ENCODE measurements around the gene KLHL6.

KLHL6 gene

GRCh38 chr3:183541738-183542137 lies 13.8 kb downstream of the KLHL6 start:
- H3K27ac ChIP-seq (ENCODE audit: low read depth, low read length), result no peak overlapping the region
- H3K4me1 ChIP-seq (ENCODE audit: insufficient read depth, low read length), result peaks cover 4% of the 10 kb centered on the region
- H3K9ac ChIP-seq (ENCODE audit: low read depth, low read length), result no peak overlapping the region

GRCh38 chr3:183541235-183541655 lies 14.3 kb downstream of the KLHL6 start:
- Histone ChIP-seq H3K9ac (ENCODE audit: low read depth, low read length) (no peak overlapping the region), H3K4me3 (ENCODE audit: low read length) (no peak overlapping the region), H3K27ac (ENCODE audit: low read depth, low read length) (no peak overlapping the region), H3K27me3 (ENCODE audit: insufficient read depth, low read length) (no peaks in the 10 kb centered on the region), H3K4me1 (ENCODE audit: insufficient read depth, low read length) (peaks cover 4% of the 10 kb centered on the region), H3K9me3 (ENCODE audit: insufficient read depth, low read depth, low read length) (no peaks in the 10 kb centered on the region), H3K36me3 (ENCODE audit: insufficient read depth, low read length) (no peaks in the 10 kb centered on the region)
- 84% methylated on average over 6 of the region's 6 CpGs for WGBS

More at GRCh38 chr3:183541738-183542137, 13.8 kb downstream of the KLHL6 start:
- no peak overlapping the region for H3K4me3 ChIP-seq (ENCODE audit: low read length)
- H3K36me3 ChIP-seq (ENCODE audit: insufficient read depth, low read length), result no peaks in the 10 kb centered on the region
- no peaks in the 10 kb centered on the region for H3K27me3 ChIP-seq (ENCODE audit: insufficient read depth, low read length)
- WGBS, result 87% methylated on average over 3 of the region's 3 CpGs
- no peaks in the 10 kb centered on the region for H3K9me3 ChIP-seq (ENCODE audit: insufficient read depth, low read depth, low read length)

- Histone ChIP-seq H3K4me3 (ENCODE audit: low read length) (no peak overlapping the region), H3K9ac (ENCODE audit: low read depth, low read length) (no peak overlapping the region), H3K27ac (ENCODE audit: low read depth, low read length) (no peak overlapping the region), H3K9me3 (ENCODE audit: insufficient read depth, low read depth, low read length) (no peaks in the 10 kb centered on the region), H3K27me3 (ENCODE audit: insufficient read depth, low read length) (no peaks in the 10 kb centered on the region), H3K36me3 (ENCODE audit: insufficient read depth, low read length) (no peaks in the 10 kb centered on the region), H3K4me1 (ENCODE audit: insufficient read depth, low read length) (peaks cover 4% of the 10 kb centered on the region)
- 90% methylated on average over 14 of the region's 14 CpGs for WGBS
These were observed 14.8 kb downstream of the KLHL6 start for GRCh38 chr3:183540501-183541234.

GRCh38 chr3:183539811-183540210 lies 15.7 kb downstream of the KLHL6 start:
- H3K4me1 ChIP-seq (ENCODE audit: insufficient read depth, low read length), result peaks cover under 1% of the 10 kb centered on the region; the same call in 1 of the 2 replicates

GRCh38 chr3:183538486-183538885 lies 17.0 kb downstream of the KLHL6 start:
- H3K27ac ChIP-seq (ENCODE audit: low read depth, low read length), result no peak overlapping the region

More at GRCh38 chr3:183539811-183540210, 15.7 kb downstream of the KLHL6 start:
- Histone ChIP-seq H3K9me3 (ENCODE audit: insufficient read depth, low read depth, low read length) (no peaks in the 10 kb centered on the region), H3K36me3 (ENCODE audit: insufficient read depth, low read length) (no peaks in the 10 kb centered on the region), H3K4me3 (ENCODE audit: low read length) (no peak overlapping the region), H3K27ac (ENCODE audit: low read depth, low read length) (no peak overlapping the region), H3K9ac (ENCODE audit: low read depth, low read length) (no peak overlapping the region), H3K27me3 (ENCODE audit: insufficient read depth, low read length) (no peaks in the 10 kb centered on the region)
- WGBS, result 97% methylated on average over 3 of the region's 3 CpGs

GRCh38 chr3:183537295-183537730 lies 18.2 kb downstream of the KLHL6 start:
- 90% methylated on average over 4 of the region's 4 CpGs for WGBS
- Histone ChIP-seq H3K27me3 (ENCODE audit: insufficient read depth, low read length) (peaks cover 4% of the 10 kb centered on the region; the same call in 1 of the 2 replicates), H3K9ac (ENCODE audit: low read depth, low read length) (no peak overlapping the region), H3K4me1 (ENCODE audit: insufficient read depth, low read length) (peaks cover 11% of the 10 kb centered on the region), H3K4me3 (ENCODE audit: low read length) (no peak overlapping the region), H3K9me3 (ENCODE audit: insufficient read depth, low read depth, low read length) (no peaks in the 10 kb centered on the region), H3K36me3 (ENCODE audit: insufficient read depth, low read length) (no peaks in the 10 kb centered on the region), H3K27ac (ENCODE audit: low read depth, low read length) (no peak overlapping the region)

More at GRCh38 chr3:183538486-183538885, 17.0 kb downstream of the KLHL6 start:
- H3K9me3 ChIP-seq (ENCODE audit: insufficient read depth, low read depth, low read length), result no peaks in the 10 kb centered on the region
- H3K9ac ChIP-seq (ENCODE audit: low read depth, low read length), result no peak overlapping the region
- no peaks in the 10 kb centered on the region for H3K36me3 ChIP-seq (ENCODE audit: insufficient read depth, low read length)
- H3K4me1 ChIP-seq (ENCODE audit: insufficient read depth, low read length), result peaks cover 7% of the 10 kb centered on the region
- H3K27me3 ChIP-seq (ENCODE audit: insufficient read depth, low read length), result no peaks in the 10 kb centered on the region
- no peak overlapping the region for H3K4me3 ChIP-seq (ENCODE audit: low read length)
- WGBS, result no CpG with 5 or more reads among the region's 1 CpG

GRCh38 chr3:183536238-183536880 lies 19.1 kb downstream of the KLHL6 start:
- peaks cover 11% of the 10 kb centered on the region for H3K4me1 ChIP-seq (ENCODE audit: insufficient read depth, low read length)
- H3K36me3 ChIP-seq (ENCODE audit: insufficient read depth, low read length), result no peaks in the 10 kb centered on the region
- no peak overlapping the region for H3K27ac ChIP-seq (ENCODE audit: low read depth, low read length)
- peaks cover 8% of the 10 kb centered on the region; the same call in 1 of the 2 replicates for H3K27me3 ChIP-seq (ENCODE audit: insufficient read depth, low read length)
- no peak overlapping the region for H3K4me3 ChIP-seq (ENCODE audit: low read length)
- 91% methylated on average over 9 of the region's 9 CpGs for WGBS
- no peak overlapping the region for H3K9ac ChIP-seq (ENCODE audit: low read depth, low read length)
- no peaks in the 10 kb centered on the region for H3K9me3 ChIP-seq (ENCODE audit: insufficient read depth, low read depth, low read length)

- peaks cover 11% of the 10 kb centered on the region for H3K4me1 ChIP-seq (ENCODE audit: insufficient read depth, low read length)
- no peak overlapping the region for H3K27ac ChIP-seq (ENCODE audit: low read depth, low read length)
- H3K36me3 ChIP-seq (ENCODE audit: insufficient read depth, low read length), result no peaks in the 10 kb centered on the region
- H3K9me3 ChIP-seq (ENCODE audit: insufficient read depth, low read depth, low read length), result no peaks in the 10 kb centered on the region
- no peak overlapping the region for H3K9ac ChIP-seq (ENCODE audit: low read depth, low read length)
- WGBS, result 90% methylated on average over 4 of the region's 4 CpGs
- peaks cover 8% of the 10 kb centered on the region; the same call in 1 of the 2 replicates for H3K27me3 ChIP-seq (ENCODE audit: insufficient read depth, low read length)
- no peak overlapping the region for H3K4me3 ChIP-seq (ENCODE audit: low read length)
These were observed 21.3 kb downstream of the KLHL6 start for GRCh38 chr3:183534249-183534648.

- Histone ChIP-seq H3K9me3 (ENCODE audit: insufficient read depth, low read depth, low read length) (no peaks in the 10 kb centered on the region), H3K4me1 (ENCODE audit: insufficient read depth, low read length) (peaks cover 11% of the 10 kb centered on the region), H3K36me3 (ENCODE audit: insufficient read depth, low read length) (no peaks in the 10 kb centered on the region), H3K27me3 (ENCODE audit: insufficient read depth, low read length) (peaks cover 8% of the 10 kb centered on the region; the same call in 1 of the 2 replicates), H3K9ac (ENCODE audit: low read depth, low read length) (peak overlapping the region; percentile 7; the same call in 1 of the 2 replicates), H3K27ac (ENCODE audit: low read depth, low read length) (no peak overlapping the region), H3K4me3 (ENCODE audit: low read length) (peak overlapping the region; percentile 28)
- 19% methylated on average over 10 of the region's 10 CpGs for WGBS
These were observed 21.9 kb downstream of the KLHL6 start for GRCh38 chr3:183533412-183534132.

GRCh38 chr3:183532620-183533411 lies 22.7 kb downstream of the KLHL6 start:
- H3K4me1 ChIP-seq (ENCODE audit: insufficient read depth, low read length), result peaks cover 11% of the 10 kb centered on the region
- no peak overlapping the region for H3K27ac ChIP-seq (ENCODE audit: low read depth, low read length)
- WGBS, result 40% methylated on average over 6 of the region's 6 CpGs
- H3K36me3 ChIP-seq (ENCODE audit: insufficient read depth, low read length), result no peaks in the 10 kb centered on the region
- no peak overlapping the region for H3K9ac ChIP-seq (ENCODE audit: low read depth, low read length)
- H3K9me3 ChIP-seq (ENCODE audit: insufficient read depth, low read depth, low read length), result no peaks in the 10 kb centered on the region
- H3K27me3 ChIP-seq (ENCODE audit: insufficient read depth, low read length), result peaks cover 8% of the 10 kb centered on the region; the same call in 1 of the 2 replicates
- peak overlapping the region; percentile 28; the same call in 1 of the 2 replicates for H3K4me3 ChIP-seq (ENCODE audit: low read length)

All from HUES64 (cell line).